Activated CD4-positive, alpha-beta T cell treated with anti-CD3 and anti-CD28 coated beads, Interleukin-2, Interleukin-4, amounts not matched to agents 100 ng/mL and 50 ng/mL, durations not matched to agents 16 hours and 8 hours (primary cell): ENCODE results near the gene KRTAP10-5.

Source experiments
- DNase-seq: peaks from one replicate; pipeline ENCODE4 v3.0.0-alpha.2; 2020; ENCODE audit warnings: low spot score

The KRTAP10-5 gene

GRCh38 chr21:44549525-44550211 is 30.7 kb downstream of the KRTAP10-5 start:
- no peak for DNase-seq

- DNase-seq = no peak
Observed at GRCh38 chr21:44548922-44549321, 31.5 kb downstream of the KRTAP10-5 start.

GRCh38 chr21:44548381-44548780 is 32.0 kb downstream of the KRTAP10-5 start:
- no peak for DNase-seq

- DNase-seq = no peak
Observed at GRCh38 chr21:44547656-44548331, 32.6 kb downstream of the KRTAP10-5 start.

GRCh38 chr21:44544566-44544965 is 35.8 kb downstream of the KRTAP10-5 start:
- no peak for DNase-seq

- DNase-seq = no peak
Observed at GRCh38 chr21:44542716-44543115, 37.7 kb downstream of the KRTAP10-5 start.

- DNase-seq = no peak
Observed at GRCh38 chr21:44540741-44541288, 39.6 kb downstream of the KRTAP10-5 start.

GRCh38 chr21:44539991-44540666 is 40.3 kb downstream of the KRTAP10-5 start, which contains the start of gene KRTAP10-1:
KRTAP10-1 (minus strand) TSS chr21:44540195; CDS start chr21:44540150, 45 bp downstream.
- DNase-seq = no peak

- no peak for DNase-seq
Observed at GRCh38 chr21:44539046-44539445, 41.4 kb downstream of the KRTAP10-5 start.

GRCh38 chr21:44537930-44538911 is 42.2 kb downstream of the KRTAP10-5 start:
- no peak for DNase-seq

GRCh38 chr21:44535963-44536362 is 44.4 kb downstream of the KRTAP10-5 start:
- DNase-seq = no peak

- DNase-seq = no peak
Observed at GRCh38 chr21:44534688-44535087, 45.7 kb downstream of the KRTAP10-5 start.

GRCh38 chr21:44533891-44534627 is 46.3 kb downstream of the KRTAP10-5 start:
- no peak for DNase-seq

GRCh38 chr21:44533121-44533890 is 47.1 kb downstream of the KRTAP10-5 start:
- DNase-seq = no peak

- DNase-seq = no peak
Observed at GRCh38 chr21:44532712-44533111, 47.7 kb downstream of the KRTAP10-5 start.

GRCh38 chr21:44531606-44532564 is 48.5 kb downstream of the KRTAP10-5 start:
- DNase-seq = no peak

- no peak for DNase-seq
Observed at GRCh38 chr21:44530903-44531605, 49.4 kb downstream of the KRTAP10-5 start.

- DNase-seq = no peak
Observed at GRCh38 chr21:44530221-44530902, 50.0 kb downstream of the KRTAP10-5 start.
